ENCODE results near the gene CRISPLD2.

Gene CRISPLD2

DNA sequence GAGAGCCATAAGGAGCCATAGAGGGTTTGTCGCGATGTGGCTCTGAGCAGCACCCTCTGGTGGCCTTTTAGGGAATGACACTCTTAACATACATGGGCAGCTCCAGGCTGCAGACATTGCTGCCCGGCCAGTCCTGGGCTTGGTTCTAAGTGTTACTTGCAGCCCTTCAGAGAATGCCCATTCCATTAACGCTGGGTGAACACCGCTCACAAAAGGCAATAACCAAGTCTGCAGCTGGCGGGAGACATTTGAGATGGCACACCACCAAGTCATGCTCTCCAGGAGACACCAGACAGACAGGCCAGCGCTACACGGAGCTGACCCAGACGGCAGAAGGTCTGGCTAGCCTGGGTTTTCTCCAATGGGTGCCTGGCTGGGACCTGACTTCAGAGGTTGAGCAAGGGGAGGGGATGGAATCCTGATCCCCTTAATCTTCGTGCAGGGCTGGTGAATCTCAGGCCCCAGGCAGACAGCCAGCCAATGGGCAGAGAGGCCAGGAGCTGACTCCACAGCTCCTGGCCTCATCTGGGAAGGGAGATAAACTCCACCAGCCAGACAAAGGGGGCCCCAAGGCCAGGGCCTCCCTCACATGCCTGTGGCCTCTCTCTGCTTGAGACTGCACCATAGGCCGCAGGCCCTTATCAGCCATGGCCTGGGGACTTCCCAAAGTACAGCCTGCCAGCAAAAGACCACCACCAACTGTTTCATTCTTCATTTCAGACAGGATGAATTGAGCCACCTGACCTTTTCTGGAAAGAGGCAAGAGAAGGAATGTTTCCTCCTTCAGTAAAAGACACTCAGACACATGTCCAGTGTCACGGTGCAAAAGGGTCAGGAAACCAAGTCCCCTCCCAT lies 132.8 kb downstream of the CRISPLD2 start:
- TF ChIP-seq, protein P1, sequence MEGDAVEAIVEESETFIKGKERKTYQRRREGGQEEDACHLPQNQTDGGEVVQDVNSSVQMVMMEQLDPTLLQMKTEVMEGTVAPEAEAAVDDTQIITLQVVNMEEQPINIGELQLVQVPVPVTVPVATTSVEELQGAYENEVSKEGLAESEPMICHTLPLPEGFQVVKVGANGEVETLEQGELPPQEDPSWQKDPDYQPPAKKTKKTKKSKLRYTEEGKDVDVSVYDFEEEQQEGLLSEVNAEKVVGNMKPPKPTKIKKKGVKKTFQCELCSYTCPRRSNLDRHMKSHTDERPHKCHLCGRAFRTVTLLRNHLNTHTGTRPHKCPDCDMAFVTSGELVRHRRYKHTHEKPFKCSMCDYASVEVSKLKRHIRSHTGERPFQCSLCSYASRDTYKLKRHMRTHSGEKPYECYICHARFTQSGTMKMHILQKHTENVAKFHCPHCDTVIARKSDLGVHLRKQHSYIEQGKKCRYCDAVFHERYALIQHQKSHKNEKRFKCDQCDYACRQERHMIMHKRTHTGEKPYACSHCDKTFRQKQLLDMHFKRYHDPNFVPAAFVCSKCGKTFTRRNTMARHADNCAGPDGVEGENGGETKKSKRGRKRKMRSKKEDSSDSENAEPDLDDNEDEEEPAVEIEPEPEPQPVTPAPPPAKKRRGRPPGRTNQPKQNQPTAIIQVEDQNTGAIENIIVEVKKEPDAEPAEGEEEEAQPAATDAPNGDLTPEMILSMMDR (IDR thresholded peaks at IDR 0.05): peak; percentile 88 to 95
- intact Hi-C loops (cut with DNase I; ENCODE audit: low total_unique reads): loop anchor here (1.0 kb wide), 1 partner anchor 198 kb away; no protein-coding TSS in a partner anchor
- Histone ChIP-seq H3K36me3 (no peaks in the 10 kb centered on the region), H3K9me3 (no peaks in the 10 kb centered on the region), H3K4me1 (peaks cover 0 to 8% (median 2%) of the 10 kb centered on the region in 4 donors), H3K27me3 (peaks cover 0 to 2% of the 10 kb centered on the region in 2 donors), H3K27ac (no peak overlapping the region), H3K4me3 (no peak overlapping the region)
- DNase-seq: peak; percentile 85 to 87

DNA sequence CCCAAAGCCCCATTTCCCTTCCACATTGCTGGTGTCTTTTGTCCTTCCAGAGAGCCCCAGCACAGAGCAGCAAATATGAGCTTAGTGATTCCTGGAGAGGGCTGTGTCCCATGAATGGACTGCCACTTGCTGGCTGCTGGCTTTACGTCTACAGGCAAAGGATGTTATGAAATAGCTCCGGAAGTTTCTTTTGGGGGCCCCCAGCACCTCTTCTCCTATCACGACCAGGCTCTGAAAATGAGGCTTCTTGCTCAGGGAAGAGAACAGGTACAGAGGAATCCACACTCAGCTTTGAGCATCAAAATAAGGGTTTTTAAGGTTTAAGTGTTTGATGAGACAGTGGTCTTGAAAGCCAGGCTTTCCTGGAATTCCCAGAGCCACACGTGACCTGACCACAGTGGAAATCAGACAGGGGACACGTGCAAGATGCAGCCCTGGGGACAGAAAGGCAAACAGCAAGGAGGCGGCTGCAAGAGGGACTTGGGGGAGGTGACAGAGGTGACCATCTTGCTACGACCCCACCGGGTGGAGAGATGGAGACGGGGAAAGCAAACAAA lies 133.5 kb downstream of the CRISPLD2 start:
- H3K9me3 ChIP-seq: no peaks in the 10 kb centered on the region
- intact Hi-C loops (cut with DNase I; ENCODE audit: low total_unique reads): no loop called here
- no peak for DNase-seq
- no peaks in the 10 kb centered on the region for H3K36me3 ChIP-seq
- H3K27me3 ChIP-seq: peaks cover 0 to 3% of the 10 kb centered on the region in 2 donors
- no peak overlapping the region for H3K4me3 ChIP-seq
- TF ChIP-seq, protein P1 (IDR thresholded peaks at IDR 0.05): no peak
- no peak overlapping the region for H3K27ac ChIP-seq
- H3K4me1 ChIP-seq: peaks cover 0 to 8% (median 2%) of the 10 kb centered on the region in 4 donors

DNA sequence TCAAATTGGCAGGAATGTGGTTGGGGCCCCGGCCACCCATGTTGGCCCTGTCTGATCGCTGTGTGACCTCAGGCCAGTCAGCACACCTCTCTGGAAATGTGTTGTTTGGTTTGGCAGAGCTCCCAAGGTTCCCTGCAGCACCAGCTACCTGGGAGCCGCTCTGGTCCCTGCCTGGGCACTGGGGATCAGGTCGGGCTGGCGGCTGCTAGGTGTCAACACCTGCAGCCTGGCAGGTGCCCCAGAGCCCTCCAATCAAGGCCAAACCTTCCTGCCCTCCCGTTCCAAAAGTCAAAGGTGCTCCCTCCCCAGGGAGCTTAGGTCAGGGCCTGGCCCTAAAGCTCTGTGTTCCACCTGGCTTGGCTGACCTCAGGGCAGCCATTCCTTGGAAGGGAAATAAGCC lies 135.6 kb downstream of the CRISPLD2 start:
- no peaks in the 10 kb centered on the region for H3K9me3 ChIP-seq
- H3K4me3 ChIP-seq: no peak overlapping the region
- DNase-seq: no peak
- H3K4me1 ChIP-seq: peaks cover 0 to 8% (median 2%) of the 10 kb centered on the region in 4 donors
- H3K36me3 ChIP-seq: no peaks in the 10 kb centered on the region
- H3K27ac ChIP-seq: no peak overlapping the region
- TF ChIP-seq, protein P1 (IDR thresholded peaks at IDR 0.05): no peak
- intact Hi-C loops (cut with DNase I; ENCODE audit: low total_unique reads): no loop called here
- peaks cover 0 to 6% of the 10 kb centered on the region in 2 donors for H3K27me3 ChIP-seq

DNA sequence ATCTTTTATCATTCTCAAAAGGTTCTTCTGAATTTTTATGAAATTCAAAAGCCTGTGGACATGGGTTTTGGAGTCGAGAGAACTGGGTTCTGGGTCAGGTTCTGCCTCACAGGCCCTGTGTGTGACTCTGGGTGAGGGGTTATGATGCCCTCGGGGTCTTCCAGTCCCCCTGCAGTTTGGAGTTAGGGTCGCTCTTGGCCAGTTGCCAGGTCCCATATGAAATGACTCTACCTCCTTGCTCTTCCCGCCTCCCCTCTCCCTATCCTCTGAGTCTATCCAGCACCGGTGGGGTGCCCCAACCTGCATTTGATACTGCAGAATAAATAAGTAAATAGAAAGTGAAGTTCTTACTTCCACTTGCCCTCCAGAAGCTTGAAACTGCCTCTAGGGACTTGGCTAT lies 137.4 kb downstream of the CRISPLD2 start:
- intact Hi-C loops (cut with DNase I; ENCODE audit: low total_unique reads): no loop called here
- Histone ChIP-seq H3K27ac (no peak overlapping the region), H3K9me3 (no peaks in the 10 kb centered on the region), H3K4me3 (no peak overlapping the region), H3K4me1 (peaks cover 0 to 8% (median 2%) of the 10 kb centered on the region in 4 donors), H3K36me3 (no peaks in the 10 kb centered on the region), H3K27me3 (peaks cover 0 to 9% of the 10 kb centered on the region in 2 donors)
- TF ChIP-seq, protein P1 (IDR thresholded peaks at IDR 0.05): no peak
- DNase-seq: no peak

DNA sequence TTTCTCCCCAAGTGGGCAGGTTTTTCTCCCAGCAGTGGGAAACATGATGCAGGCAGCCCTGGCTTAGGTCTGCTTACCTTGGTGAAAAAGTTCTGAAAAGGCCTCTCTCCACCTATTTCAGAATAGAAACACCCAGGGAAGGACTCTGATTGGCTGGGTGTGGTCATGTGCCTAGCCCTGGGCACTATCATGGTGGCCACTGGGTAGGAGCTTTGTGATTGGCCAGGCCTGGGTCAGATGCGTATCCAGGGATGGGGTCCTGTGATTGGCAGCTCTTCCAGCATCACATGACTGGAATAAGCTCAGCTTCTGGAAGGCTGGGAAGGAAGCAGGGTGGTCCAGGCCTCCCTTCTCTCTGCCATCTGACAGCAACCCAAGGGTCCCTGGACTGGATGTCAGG lies 138.0 kb downstream of the CRISPLD2 start:
- intact Hi-C loops (cut with DNase I; ENCODE audit: low total_unique reads): no loop called here
- DNase-seq: no peak
- H3K9me3 ChIP-seq: no peaks in the 10 kb centered on the region
- H3K36me3 ChIP-seq: no peaks in the 10 kb centered on the region
- H3K27me3 ChIP-seq: peaks cover 0 to 9% of the 10 kb centered on the region in 2 donors
- H3K27ac ChIP-seq: no peak overlapping the region
- H3K4me1 ChIP-seq: peaks cover 0 to 3% (median 0%) of the 10 kb centered on the region in 4 donors
- H3K4me3 ChIP-seq: no peak overlapping the region
- TF ChIP-seq, protein P1 (IDR thresholded peaks at IDR 0.05): no peak
